ENCODE data around the gene IRF2BPL.

Gene IRF2BPL

GRCh38 chr14:77028384-77029231 lies at the start of gene IRF2BPL:
Gene IRF2BPL, minus strand, starts transcription at chr14:77028708. Its CDS starts 916 bp downstream, at chr14:77027792.
- peak; percentile 98 for DNase-seq

GRCh38 chr14:77077040-77077439 lies 48.5 kb upstream of the IRF2BPL start:
- no peak for DNase-seq

GRCh38 chr14:77076113-77076631 lies 47.7 kb upstream of the IRF2BPL start:
- no peak for DNase-seq

- DNase-seq = no peak
These were observed 46.5 kb upstream of the IRF2BPL start for GRCh38 chr14:77074969-77075368.

- DNase-seq = no peak
These were observed 43.5 kb upstream of the IRF2BPL start for GRCh38 chr14:77071938-77072388.

- DNase-seq = no peak
These were observed 41.0 kb upstream of the IRF2BPL start for GRCh38 chr14:77069551-77069950.

GRCh38 chr14:77068517-77069200 lies 40.2 kb upstream of the IRF2BPL start:
- DNase-seq = no peak

GRCh38 chr14:77067632-77068516 lies 39.4 kb upstream of the IRF2BPL start:
- DNase-seq = peak; percentile 88

GRCh38 chr14:77066578-77067172 lies 38.2 kb upstream of the IRF2BPL start:
- no peak for DNase-seq

- no peak for DNase-seq
These were observed 37.5 kb upstream of the IRF2BPL start for GRCh38 chr14:77065851-77066577.

- peak; percentile 73 for DNase-seq
These were observed 36.1 kb upstream of the IRF2BPL start for GRCh38 chr14:77064521-77065178.

- DNase-seq = peak; percentile 99
These were observed 35.2 kb upstream of the IRF2BPL start for GRCh38 chr14:77063571-77064171.

GRCh38 chr14:77062261-77062660 lies 33.8 kb upstream of the IRF2BPL start:
- DNase-seq = no peak

- DNase-seq = no peak
These were observed 33.2 kb upstream of the IRF2BPL start for GRCh38 chr14:77061630-77062257.

GRCh38 chr14:77059276-77059915 lies 30.9 kb upstream of the IRF2BPL start:
- DNase-seq = no peak

GRCh38 chr14:77058785-77059184 lies 30.3 kb upstream of the IRF2BPL start:
- DNase-seq = no peak

GRCh38 chr14:77058117-77058516 lies 29.6 kb upstream of the IRF2BPL start:
- no peak for DNase-seq

- no peak for DNase-seq
These were observed 27.5 kb upstream of the IRF2BPL start for GRCh38 chr14:77055981-77056380.

GRCh38 chr14:77055306-77055705 lies 26.8 kb upstream of the IRF2BPL start:
- DNase-seq = no peak

Data from NCI-H1694 (cell line).